DND-41 (cell line): ENCODE data around the gene IGSF9B.
"Not testable (repeated sequence)": the region's sequence is repeated elsewhere in the genome, so short reads cannot be mapped to it uniquely, and the experiment has no call there.

ENCODE experiments used
- CTCF ChIP-seq: IDR thresholded peaks from 2 replicates; pipeline ENCODE4 v1.5.1; 2012; ENCODE audit warnings: borderline replicate concordance, low read length, moderate library complexity, mild to moderate bottlenecking; ENCODE audit not compliant: poor library complexity, severe bottlenecking; ENCODE audit errors: extremely low read depth
- EZH2 ChIP-seq: IDR thresholded peaks from 3 replicates; pipeline ENCODE4 v1.6.1; 2012; ENCODE audit warnings: borderline replicate concordance, low read depth, mild to moderate bottlenecking, moderate library complexity, low read length, inconsistent platforms; ENCODE audit not compliant: severe bottlenecking

- TF ChIP-seq CTCF, EZH2: not testable (repeated sequence)
Observed at GRCh38 chr11:134002819-134003218, 46.1 kb upstream of the IGSF9B start.
